ENCODE results near the gene C6orf15. TPM values are rescaled to one million over a fixed set of nuclear protein-coding genes. Genes with fewer than 3 reads are reported as not detected.

C6orf15 gene
- total RNA-seq, 2 donors from 2014 or later: not detected

DNA sequence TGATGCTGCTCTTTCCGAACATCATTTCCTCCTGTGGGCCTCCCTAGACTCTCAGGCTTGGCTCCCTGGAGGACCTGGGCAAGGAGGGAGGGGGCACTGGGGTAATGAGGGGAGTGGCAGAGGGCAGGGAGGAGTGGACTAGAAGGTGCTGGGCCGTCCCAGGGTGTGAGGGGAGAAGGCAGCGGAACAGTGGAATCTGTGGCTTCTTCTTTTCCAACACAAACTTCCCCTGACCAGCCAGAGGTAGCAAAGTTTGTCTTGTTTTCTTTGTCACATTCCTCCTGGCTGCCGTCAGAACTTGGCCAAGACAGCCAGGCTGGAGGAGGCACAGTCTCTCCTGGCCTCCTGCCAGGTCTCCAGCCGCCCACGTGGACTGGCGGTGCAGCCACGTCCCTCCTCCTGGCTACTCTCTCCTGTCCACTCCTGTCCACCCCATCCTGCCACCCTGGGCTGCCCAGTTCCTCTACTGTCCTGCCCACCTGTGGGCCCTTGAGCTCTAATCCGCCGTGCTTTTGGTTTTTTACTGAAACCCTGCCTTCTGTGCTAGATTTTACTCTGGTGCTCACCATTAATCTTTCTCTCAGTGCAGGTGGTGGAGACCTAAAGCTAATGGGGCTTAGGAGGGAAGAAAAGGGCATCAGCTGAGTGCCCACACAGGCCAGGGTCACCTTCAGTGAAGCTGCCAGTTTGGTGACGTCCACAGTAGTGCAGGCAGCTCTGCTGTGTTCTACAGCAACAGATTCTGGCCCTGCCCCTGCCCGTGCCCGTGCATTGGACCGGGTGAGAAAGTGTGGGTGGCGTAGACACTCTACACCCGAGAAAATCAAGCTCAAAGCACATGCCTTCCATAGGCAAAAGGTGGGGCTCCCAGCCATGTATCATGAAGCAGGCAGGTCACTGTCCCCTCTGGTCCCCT, 10.7 kb upstream of the C6orf15 start:
- Mint-ChIP-seq H3K36me3 (no peaks in the 10 kb centered on the region), H3K4me3 (no peak overlapping the region), H3K9me3 (no peaks in the 10 kb centered on the region), H3K27me3 (peaks cover 9 to 11% of the 10 kb centered on the region in 2 donors), H3K4me1 (ENCODE audit: low read depth in 2 of 2) (peaks cover 3 to 4% of the 10 kb centered on the region in 2 donors), H3K27ac (no peak overlapping the region)
- ATAC-seq (no peak), DNase-seq (ENCODE audit: low spot score) (no peak)

DNA sequence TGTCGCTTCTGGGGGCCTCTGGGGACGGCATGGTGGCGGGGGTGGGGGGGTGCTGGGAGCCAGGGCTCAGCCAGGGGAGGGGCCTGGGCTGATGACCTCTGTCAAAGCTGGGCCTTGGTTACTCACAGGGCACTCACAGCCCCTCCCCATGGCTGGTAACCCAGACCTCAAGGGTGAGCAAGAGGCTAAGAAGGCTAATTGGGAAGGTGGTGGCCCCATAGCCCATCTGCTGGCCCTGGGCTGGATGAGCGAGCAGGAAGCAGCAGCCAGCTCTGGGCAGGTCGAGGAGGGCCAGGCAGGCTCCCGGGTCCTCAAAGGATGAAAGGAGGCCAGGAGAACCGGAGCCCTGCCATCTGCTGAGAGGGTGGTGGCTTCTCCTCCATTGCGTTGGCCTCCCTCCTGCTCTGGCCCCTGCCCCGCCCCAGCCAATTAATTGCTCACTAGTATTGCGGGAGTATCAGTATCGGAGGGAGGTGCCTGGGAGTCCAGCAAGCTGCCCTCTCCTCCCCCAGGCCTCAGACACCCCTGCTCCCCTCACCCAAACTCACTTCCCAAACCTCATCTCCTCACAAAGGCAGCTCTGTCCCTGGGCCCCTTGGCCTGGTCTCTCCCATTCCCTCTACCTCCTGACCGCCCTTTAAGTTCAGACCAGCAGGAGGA, 8.9 kb upstream of the C6orf15 start:
- no peak for ATAC-seq
- Mint-ChIP-seq H3K27me3 (peaks cover 7 to 9% of the 10 kb centered on the region in 2 donors), H3K9me3 (no peaks in the 10 kb centered on the region), H3K36me3 (no peaks in the 10 kb centered on the region), H3K4me1 (ENCODE audit: low read depth in 2 of 2) (no peaks in the 10 kb centered on the region), H3K4me3 (no peak overlapping the region), H3K27ac (no peak overlapping the region)
- no peak for DNase-seq (ENCODE audit: low spot score)

DNA sequence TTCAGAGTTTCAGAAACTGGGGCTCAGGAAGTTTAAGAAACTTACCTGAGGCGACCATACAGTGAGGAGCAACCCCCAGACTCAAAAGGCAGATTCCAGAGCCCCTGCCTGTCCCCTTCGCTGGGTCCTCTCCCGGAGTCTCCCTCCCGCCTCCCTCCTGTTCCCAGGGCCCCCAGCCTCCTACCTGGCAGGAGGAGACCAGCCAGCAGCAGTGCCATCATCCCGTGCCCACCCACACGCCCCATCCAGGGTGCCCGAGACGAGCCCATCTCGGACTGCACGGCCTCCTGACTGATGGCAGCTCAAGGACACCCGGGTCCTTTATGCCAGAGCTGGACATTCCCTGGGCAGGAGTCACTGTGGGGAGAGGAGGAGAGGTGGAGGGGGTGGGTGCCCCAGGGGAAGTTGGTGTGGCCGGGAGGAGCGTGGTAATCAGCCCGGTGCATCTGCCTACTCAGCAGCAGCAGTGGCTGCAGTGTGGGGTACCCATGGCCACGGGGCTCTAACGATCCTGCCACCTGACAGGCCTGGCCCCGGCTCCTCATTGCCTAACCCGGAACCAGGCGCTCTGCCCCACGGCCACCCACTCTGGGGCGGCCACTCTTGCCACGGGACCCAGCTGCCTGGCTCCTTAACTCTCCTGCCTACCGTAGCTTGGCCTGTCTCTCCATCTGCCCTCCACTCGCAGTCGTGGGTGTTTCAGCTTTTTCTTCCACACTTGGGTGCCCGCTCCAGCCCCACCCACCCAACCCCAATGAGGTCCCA, 8.0 kb upstream of the C6orf15 start, which contains the start of gene CDSN:
TSS of gene CDSN (minus strand) at position 296 of the 765 bp plus-strand sequence. CDS start at position 269, 27 bp downstream.
- H3K27me3 Mint-ChIP-seq: peaks cover 13% of the 10 kb centered on the region in 2 donors
- no peak within 1 kb of the TSS for H3K4me3 Mint-ChIP-seq
- no peaks in the 10 kb centered on the region for H3K9me3 Mint-ChIP-seq
- no peak for ATAC-seq
- H3K36me3 Mint-ChIP-seq: no peaks in the 10 kb centered on the region
- H3K4me1 Mint-ChIP-seq (ENCODE audit: low read depth in 2 of 2): no peaks in the 10 kb centered on the region
- H3K27ac Mint-ChIP-seq: no peak within 1 kb of the TSS
- no peak for DNase-seq (ENCODE audit: low spot score)

DNA sequence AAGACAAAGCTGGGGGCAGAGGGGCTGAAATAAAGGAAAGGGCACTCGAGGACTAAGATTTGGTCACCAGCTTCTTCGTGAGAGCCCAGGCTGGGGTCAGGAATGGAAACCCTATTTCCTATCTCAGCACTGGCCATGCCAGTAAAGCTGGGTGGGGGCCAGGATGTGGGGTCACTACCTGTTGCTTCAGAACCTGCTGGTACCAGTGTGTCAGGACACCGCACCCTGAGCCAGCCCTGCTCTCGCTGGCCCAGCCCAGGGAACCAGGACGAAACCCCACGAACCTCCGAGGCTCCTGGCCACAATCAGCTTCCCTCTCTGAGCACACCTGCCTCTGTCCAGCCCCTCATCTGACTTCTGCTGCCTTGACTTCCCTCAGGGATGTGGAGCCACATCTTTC, 5.8 kb upstream of the C6orf15 start:
- Mint-ChIP-seq H3K4me1 (ENCODE audit: low read depth in 2 of 2) (no peaks in the 10 kb centered on the region), H3K27me3 (peaks cover 18 to 21% of the 10 kb centered on the region in 2 donors), H3K36me3 (no peaks in the 10 kb centered on the region), H3K9me3 (no peaks in the 10 kb centered on the region), H3K4me3 (no peak overlapping the region), H3K27ac (no peak overlapping the region)
- ATAC-seq: no peak
- DNase-seq (ENCODE audit: low spot score): no peak

DNA sequence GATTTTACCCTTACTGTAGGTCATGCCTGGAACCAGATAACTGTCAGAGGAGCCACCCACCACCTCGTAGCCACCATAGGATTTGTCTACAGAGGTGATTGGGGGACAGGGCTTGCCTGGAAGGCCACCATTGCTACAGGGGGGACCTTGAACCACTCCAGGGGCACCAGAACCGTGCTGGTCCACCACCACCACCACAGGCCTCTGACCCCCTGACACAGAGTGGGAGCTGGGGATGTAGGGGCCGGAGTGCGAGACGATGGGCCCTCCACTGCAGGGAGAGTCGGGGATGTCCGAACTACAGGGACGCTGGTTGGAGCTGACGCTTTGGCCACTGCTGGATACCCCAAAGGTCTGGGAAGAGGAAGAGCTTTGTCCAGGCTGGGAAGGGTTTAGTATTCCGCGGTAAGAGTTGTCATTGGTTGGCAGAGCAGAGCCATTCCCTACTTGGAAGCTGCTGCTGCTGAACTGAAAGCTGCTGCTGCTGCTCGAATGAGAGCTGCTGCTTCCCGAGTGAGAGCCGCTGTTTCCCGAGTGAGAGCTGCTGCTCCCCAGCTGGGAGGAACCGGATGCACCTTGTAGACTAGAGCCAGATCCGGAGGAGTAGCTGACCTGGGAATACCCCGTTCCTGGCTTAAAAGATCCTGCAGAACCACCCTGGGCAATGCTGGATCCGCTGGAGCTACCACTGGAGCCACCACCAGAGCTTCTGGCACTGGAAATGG, 4.4 kb upstream of the C6orf15 start:
- Mint-ChIP-seq H3K27me3 (peaks cover 18 to 29% of the 10 kb centered on the region in 2 donors), H3K27ac (no peak overlapping the region), H3K9me3 (no peaks in the 10 kb centered on the region), H3K4me1 (ENCODE audit: low read depth in 2 of 2) (no peaks in the 10 kb centered on the region), H3K36me3 (no peaks in the 10 kb centered on the region), H3K4me3 (no peak overlapping the region)
- ATAC-seq (no peak), DNase-seq (ENCODE audit: low spot score) (no peak)

DNA sequence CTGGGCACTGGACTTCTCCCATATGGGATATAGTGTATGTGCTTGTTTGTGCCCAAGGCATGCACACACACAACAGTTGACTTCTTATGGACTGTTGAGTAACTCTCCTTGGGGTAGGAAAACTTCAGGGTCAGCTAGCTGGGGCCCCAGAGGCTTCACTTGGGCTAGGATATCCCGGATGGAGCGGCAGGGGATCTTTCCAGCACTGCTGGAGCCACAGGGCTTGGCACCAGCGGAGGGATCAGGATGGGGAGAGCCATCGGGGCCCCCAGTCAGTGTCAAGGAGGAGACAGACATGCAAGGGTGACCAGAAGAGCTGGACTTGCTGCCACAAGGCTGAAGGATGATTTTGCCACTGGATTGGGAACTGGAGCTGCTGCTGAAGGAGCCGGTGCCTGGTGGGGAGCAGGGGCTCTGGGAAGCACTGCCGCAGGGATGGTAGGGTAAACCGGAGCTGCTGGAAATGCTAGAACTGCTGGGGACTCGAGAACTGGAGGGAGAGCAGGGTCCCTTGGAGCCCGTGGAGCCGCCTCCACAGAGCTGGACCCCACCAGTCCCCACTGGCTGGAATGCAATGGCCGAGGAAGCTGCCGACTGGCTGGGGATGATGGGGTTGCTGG, 3.7 kb upstream of the C6orf15 start:
- H3K27ac Mint-ChIP-seq: no peak overlapping the region
- H3K9me3 Mint-ChIP-seq: no peaks in the 10 kb centered on the region
- H3K27me3 Mint-ChIP-seq: peaks cover 18 to 29% of the 10 kb centered on the region in 2 donors
- H3K4me3 Mint-ChIP-seq: no peak overlapping the region
- H3K4me1 Mint-ChIP-seq (ENCODE audit: low read depth in 2 of 2): no peaks in the 10 kb centered on the region
- no peak for ATAC-seq
- no peak for DNase-seq (ENCODE audit: low spot score)
- no peaks in the 10 kb centered on the region for H3K36me3 Mint-ChIP-seq

DNA sequence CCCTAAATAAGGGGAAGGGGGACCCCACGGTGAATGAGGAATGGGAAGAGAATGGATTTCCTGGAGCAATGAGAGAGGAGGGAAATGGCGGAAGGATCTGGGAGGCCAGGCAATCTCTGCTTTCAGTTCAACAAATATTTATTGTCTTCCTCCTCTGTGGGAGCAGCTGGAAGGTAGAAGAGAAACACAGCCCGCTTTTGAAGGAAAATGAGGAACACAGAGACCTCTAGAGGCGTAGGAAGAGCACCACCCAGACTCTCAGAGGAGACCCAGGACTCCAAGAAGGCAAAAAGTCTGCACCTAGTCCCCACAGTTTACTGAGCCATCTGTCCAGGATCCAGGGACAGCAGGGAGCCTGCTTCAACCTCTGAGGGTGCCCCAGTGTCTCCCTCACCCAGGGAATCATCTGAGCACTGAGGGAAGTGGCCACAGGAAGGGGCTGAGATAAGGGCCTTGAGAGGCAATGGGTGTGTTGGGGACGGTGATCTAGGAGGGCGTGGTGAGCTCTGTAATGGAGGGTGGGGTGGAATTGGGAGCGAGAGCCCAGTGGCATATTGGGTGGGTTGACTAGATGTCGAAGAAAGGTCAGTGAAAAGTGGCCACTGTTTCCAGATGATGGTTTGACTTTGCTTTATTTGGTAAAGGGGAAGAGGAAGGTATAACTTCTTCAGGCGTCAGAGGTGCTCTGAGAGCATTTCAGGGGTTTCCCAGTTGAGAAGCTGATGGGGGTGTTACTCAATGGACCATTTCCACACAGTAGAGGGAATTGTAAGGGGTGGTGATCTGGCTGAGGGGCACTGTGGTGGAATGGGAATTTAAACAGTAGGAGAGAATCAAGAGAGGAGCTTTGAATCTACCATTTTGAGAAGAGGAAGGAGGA, 2.8 kb upstream of the C6orf15 start:
- Mint-ChIP-seq H3K4me3 (no peak overlapping the region), H3K27ac (no peak overlapping the region), H3K9me3 (no peaks in the 10 kb centered on the region), H3K27me3 (peaks cover 21 to 37% of the 10 kb centered on the region in 2 donors), H3K4me1 (ENCODE audit: low read depth in 2 of 2) (no peaks in the 10 kb centered on the region), H3K36me3 (no peaks in the 10 kb centered on the region)
- no peak for ATAC-seq
- no peak for DNase-seq (ENCODE audit: low spot score)

DNA sequence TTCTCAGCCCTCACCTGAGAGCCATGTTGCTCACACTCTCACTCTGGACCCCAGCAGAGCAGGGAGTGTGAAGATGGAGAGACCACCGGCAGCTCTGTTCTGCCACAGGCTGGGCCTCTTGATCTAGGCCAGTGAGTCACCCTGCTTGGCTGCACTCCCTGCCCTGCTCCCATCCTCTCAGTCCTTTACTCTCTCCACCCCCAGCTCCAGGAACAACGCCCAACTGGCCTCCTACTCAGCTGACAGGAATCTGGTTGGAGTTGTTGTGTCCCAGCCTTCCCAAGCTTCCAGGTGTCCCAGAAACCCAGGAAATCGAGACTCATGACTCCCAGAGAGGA, 2.1 kb upstream of the C6orf15 start, which contains the start of gene PSORS1C1:
TSS of gene PSORS1C1 (plus strand) at position 260 of the 338 bp plus-strand sequence. CDS start 14,833 bp downstream, outside the sequence.
- no peak within 1 kb of the TSS for H3K27ac Mint-ChIP-seq
- DNase-seq (ENCODE audit: low spot score) (no peak), ATAC-seq (no peak)
- H3K4me3 Mint-ChIP-seq: no peak within 1 kb of the TSS
- H3K4me1 Mint-ChIP-seq (ENCODE audit: low read depth in 2 of 2): peaks cover 0 to under 1% of the 10 kb centered on the region in 2 donors
- H3K27me3 Mint-ChIP-seq: peaks cover 25 to 44% of the 10 kb centered on the region in 2 donors
- H3K36me3 Mint-ChIP-seq: no peaks in the 10 kb centered on the region
- H3K9me3 Mint-ChIP-seq: no peaks in the 10 kb centered on the region

DNA sequence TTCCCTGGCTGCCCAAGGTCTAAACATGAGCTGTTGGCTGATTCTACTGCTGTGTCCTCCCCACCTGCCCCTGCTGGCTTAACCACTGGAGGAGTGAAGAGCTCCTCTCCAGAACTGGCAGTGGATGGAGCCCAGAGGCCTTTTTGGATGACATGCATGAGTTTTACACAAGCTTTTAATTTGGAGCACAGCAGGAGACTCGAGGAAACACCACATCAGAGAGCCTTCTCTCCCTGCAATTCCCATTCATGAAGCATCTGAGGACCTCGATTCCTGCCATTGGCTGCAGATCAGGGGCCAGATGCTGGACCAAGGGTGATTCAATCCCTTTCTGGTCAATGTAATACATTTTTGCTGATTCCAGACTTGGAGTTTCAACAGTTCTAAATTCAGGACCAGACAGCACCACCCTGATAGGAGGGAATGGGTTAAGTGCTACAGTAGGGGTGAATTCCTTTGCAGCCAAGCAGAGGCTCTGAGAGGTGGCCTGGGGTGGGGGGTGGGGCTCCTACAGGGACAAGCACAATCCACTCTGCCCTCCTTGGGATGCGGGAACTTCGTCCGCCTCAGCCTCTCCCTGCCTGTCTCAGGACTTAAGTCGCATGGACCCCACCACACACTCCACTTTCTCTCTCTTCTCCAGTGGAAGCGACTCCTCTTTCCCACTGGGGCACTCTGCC, 1.6 kb upstream of the C6orf15 start:
- ATAC-seq: no peak
- H3K27ac Mint-ChIP-seq: no peak overlapping the region
- no peaks in the 10 kb centered on the region for H3K9me3 Mint-ChIP-seq

DNA sequence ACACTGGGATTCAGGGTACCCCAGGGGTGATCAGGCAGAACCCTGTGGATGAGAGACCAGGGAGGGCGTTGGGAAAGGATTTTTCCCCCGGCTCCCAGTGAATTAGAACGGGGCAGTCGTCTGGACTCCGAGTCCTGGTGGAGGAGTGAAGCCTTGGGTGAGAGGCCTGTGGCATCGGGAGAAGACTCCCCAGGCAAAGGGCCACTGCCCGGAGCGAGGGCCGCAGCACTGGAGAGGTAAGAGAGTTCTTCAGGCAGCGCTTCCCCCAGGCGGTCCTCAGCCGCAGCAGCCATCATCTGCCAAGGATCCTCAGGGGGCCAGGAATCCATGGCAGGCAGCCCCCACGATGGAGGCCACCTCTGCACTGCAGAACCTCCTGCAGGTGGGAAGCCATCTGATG, 663 bp downstream of the C6orf15 start:
- H3K27me3 Mint-ChIP-seq: peaks cover 20 to 39% of the 10 kb centered on the region in 2 donors
- no peak for ATAC-seq
- no peaks in the 10 kb centered on the region for H3K36me3 Mint-ChIP-seq
- peaks cover 0 to 2% of the 10 kb centered on the region in 2 donors for H3K4me1 Mint-ChIP-seq (ENCODE audit: low read depth in 2 of 2)
- H3K4me3 Mint-ChIP-seq: no peak overlapping the region
- no peak for DNase-seq (ENCODE audit: low spot score)
- H3K27ac Mint-ChIP-seq: no peak overlapping the region
- no peaks in the 10 kb centered on the region for H3K9me3 Mint-ChIP-seq

More for the DNA sequence above, 1.6 kb upstream of the C6orf15 start:
- no peak overlapping the region for H3K4me3 Mint-ChIP-seq
- peaks cover 0 to 2% of the 10 kb centered on the region in 2 donors for H3K4me1 Mint-ChIP-seq (ENCODE audit: low read depth in 2 of 2)
- peaks cover 27 to 46% of the 10 kb centered on the region in 2 donors for H3K27me3 Mint-ChIP-seq
- no peaks in the 10 kb centered on the region for H3K36me3 Mint-ChIP-seq
- DNase-seq (ENCODE audit: low spot score): no peak

DNA sequence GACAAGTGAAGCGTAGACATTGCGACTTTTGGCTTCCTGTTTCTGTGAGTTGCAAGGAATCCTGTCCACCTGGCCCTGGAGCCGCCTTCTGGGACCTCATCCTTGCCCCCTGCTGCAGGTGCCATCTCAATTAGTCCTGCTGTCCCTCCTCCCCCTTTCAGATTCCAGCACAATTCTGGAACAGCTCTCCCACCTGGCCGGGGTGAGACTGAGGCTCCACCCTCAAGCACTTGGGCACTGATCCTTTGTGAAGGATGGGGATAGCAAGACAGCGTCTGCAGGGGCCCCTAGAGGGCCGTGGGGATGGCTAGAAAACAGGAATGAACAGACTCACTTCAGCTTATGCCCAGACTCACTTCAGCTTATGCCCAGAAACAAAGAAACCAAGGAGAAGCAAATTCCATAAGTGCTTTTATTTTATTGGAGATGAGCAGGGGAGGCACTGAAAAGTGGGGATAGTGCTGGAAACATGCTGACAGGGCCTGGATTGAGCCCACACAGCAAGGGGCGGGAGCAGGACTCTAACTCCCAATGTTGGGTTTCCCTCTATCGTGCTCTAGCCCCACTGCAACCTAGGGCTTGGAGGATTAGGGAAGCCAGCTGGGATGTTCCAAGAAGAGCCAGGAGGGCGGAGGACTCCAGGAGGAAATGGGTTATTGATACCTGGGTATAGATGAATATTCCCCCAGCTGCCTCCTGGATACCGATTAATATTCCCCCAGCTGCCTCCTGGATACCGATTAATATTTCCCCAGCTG, 1.4 kb downstream of the C6orf15 start:
- ATAC-seq (no peak), DNase-seq (ENCODE audit: low spot score) (no peak)
- H3K4me3 Mint-ChIP-seq: no peak overlapping the region
- H3K27ac Mint-ChIP-seq: no peak overlapping the region
- H3K9me3 Mint-ChIP-seq: no peaks in the 10 kb centered on the region
- peaks cover 20 to 39% of the 10 kb centered on the region in 2 donors for H3K27me3 Mint-ChIP-seq
- H3K4me1 Mint-ChIP-seq (ENCODE audit: low read depth in 2 of 2): peaks cover 0 to 2% of the 10 kb centered on the region in 2 donors
- no peaks in the 10 kb centered on the region for H3K36me3 Mint-ChIP-seq

Measured in natural killer cell treated with Interleukin-12 subunit alpha and Interleukin-12 subunit beta and Interleukin-15 and Interleukin-18, amount 100 ng/mL, for 72 hours (primary cell).